ENCODE data around the gene SSU72. TPM values are rescaled to one million over a fixed set of nuclear protein-coding genes. Genes with fewer than 3 reads are reported as not detected.
"Not testable (repeated sequence)": the region's sequence is repeated elsewhere in the genome, so short reads cannot be mapped to it uniquely, and the experiment has no call there.

SSU72 gene
- total RNA-seq, 6 experiments from 2014 or later = 46.6 to 72.6 (median 63.8) TPM

- no peak for TF ChIP-seq CTCF (IDR thresholded peaks at IDR 0.05)
- TF ChIP-seq POLR2A (IDR thresholded peaks at IDR 0.05) = peak; percentile 49
- Histone ChIP-seq H3K27ac (peak within 1 kb of the TSS; percentile 64 to 85 (median 83)), H3K36me3 (peaks cover 0 to 2% (median 0%) of the 10 kb centered on the region in 4 donors), H3K4me1 (peaks cover 0 to 7% (median 2%) of the 10 kb centered on the region in 4 donors), H3K27me3 (no peaks in the 10 kb centered on the region), H3K4me3 (peak within 1 kb of the TSS; percentile 78 to 96 (median 82)), H3K9me3 (no peaks in the 10 kb centered on the region)
- DNase-seq (peak; percentile 99), ATAC-seq (peak; percentile 92 to 97 (median 96))
- intact Hi-C loops (cut with DNase I) = no loop called here
- WGBS (ENCODE audit: insufficient coverage, low coverage, low lambda C conversion rate, missing lambda C conversion rate) = 0% methylated on average over 1 of the region's 99 CpGs
Observed at GRCh38 chr1:1511533-1512285, 63.0 kb downstream of the SSU72 start, which contains the start of gene ATAD3A. Gene ATAD3A (plus strand): TSS chr1:1512162. CDS start chr1:1512269, 107 bp downstream.

DNA sequence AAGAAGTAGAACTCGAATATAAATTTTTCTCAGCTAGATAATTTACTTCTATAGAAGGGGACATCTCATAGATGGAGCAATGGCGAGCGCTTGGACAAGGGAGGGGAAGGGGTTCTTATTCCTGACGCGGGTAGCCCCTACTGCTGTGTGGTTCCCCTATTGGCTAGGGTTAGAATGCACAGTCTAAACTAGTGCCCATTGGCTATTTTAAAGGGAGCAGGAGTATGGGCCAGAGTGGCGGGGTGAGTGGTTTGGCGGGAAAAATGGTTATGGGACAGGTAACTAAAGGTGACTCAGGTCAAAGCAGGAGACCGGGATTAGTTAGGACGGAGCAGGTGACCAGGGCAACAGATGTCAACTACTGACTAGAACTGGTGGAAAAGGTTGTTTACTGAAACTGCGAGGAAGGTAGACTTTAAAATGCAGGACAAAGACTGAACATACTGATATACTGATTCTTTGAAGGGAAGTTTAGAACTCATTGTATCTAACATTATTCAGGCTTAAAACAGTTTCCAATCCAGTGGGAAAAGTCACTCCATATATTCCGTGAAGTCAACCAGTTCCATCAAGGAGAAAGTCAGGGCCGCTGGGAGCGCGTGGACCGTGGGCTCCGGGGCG is 63.6 kb downstream of the SSU72 start:
- Histone ChIP-seq H3K27ac (peak overlapping the region; percentile 64 to 85 (median 83)), H3K9me3 (no peaks in the 10 kb centered on the region), H3K4me1 (peaks cover 0 to 12% (median 5%) of the 10 kb centered on the region in 4 donors), H3K27me3 (no peaks in the 10 kb centered on the region), H3K4me3 (peak overlapping the region; percentile 78 to 96 (median 82)), H3K36me3 (no peaks in the 10 kb centered on the region)
- intact Hi-C loops (cut with DNase I) = no loop called here
- no peak for TF ChIP-seq POLR2A (IDR thresholded peaks at IDR 0.05)
- TF ChIP-seq CTCF (IDR thresholded peaks at IDR 0.05) = no peak
- ATAC-seq (no peak), DNase-seq (no peak)
- 22% methylated on average over 10 of the region's 17 CpGs for WGBS (ENCODE audit: insufficient coverage, low coverage, low lambda C conversion rate, missing lambda C conversion rate)

DNA sequence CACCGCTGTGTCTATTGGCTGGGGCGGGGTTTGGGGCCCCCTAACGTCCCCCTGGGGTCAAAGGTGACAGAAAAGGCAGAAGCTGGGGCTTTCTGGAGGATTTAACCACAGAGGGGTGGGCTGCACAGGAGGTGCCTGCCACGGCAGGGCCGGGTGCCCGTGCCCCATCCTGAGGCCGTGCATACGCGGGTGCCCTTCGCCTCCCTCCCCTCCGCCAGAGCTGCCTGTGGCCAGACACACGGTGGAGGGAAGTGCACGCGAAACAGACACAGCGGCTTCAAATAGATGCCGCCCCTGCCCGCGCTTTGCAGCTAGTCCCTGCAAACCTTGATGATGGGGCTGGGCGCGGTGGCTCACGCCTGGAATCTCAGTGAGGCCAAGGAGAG is 65.2 kb downstream of the SSU72 start:
- peaks cover 0 to 16% (median 10%) of the 10 kb centered on the region in 4 donors for H3K4me1 ChIP-seq
- H3K9me3 ChIP-seq; H3K27me3 ChIP-seq; ATAC-seq; H3K27ac ChIP-seq; DNase-seq; intact Hi-C loops (cut with DNase I); H3K36me3 ChIP-seq; H3K4me3 ChIP-seq: not testable (repeated sequence)
- WGBS (ENCODE audit: insufficient coverage, low coverage, low lambda C conversion rate, missing lambda C conversion rate) = 20% methylated on average over 1 of the region's 21 CpGs

- ATAC-seq; DNase-seq; H3K27ac ChIP-seq; H3K9me3 ChIP-seq; intact Hi-C loops (cut with DNase I); H3K36me3 ChIP-seq; H3K27me3 ChIP-seq; H3K4me3 ChIP-seq: not testable (repeated sequence)
- 83% methylated on average over 3 of the region's 34 CpGs for WGBS (ENCODE audit: insufficient coverage, low coverage, low lambda C conversion rate, missing lambda C conversion rate)
- peaks cover 0 to 16% (median 10%) of the 10 kb centered on the region in 4 donors for H3K4me1 ChIP-seq
Observed at GRCh38 chr1:1508775-1509464, 65.7 kb downstream of the SSU72 start.

DNA sequence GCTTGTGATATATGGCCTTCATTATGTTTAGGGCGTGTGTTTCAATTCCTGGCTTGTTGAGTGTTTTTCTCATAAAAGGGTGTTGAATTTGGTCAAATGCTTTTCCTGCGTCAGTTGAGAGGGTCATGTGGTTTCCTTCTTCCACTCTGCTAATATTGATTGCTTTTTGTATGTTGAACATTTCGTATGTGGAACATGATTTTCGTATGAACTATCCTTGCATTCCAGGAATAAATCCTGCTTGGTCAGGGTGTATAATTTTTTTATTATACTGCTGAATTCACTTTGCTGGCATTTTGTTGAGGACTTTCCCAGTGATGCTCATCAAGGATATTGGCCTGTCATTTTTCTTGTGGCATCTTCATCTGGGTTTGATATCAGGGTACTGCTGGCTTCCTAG is 67.4 kb downstream of the SSU72 start:
- 93% methylated on average over 4 of the region's 4 CpGs for WGBS (ENCODE audit: insufficient coverage, low coverage, low lambda C conversion rate, missing lambda C conversion rate)
- Histone ChIP-seq H3K4me3 (no peak overlapping the region), H3K36me3 (no peaks in the 10 kb centered on the region), H3K9me3 (no peaks in the 10 kb centered on the region), H3K27me3 (no peaks in the 10 kb centered on the region), H3K4me1 (peaks cover 0 to 16% (median 10%) of the 10 kb centered on the region in 4 donors), H3K27ac (no peak overlapping the region)
- DNase-seq = no peak
- TF ChIP-seq CTCF (IDR thresholded peaks at IDR 0.05) (no peak), POLR2A (IDR thresholded peaks at IDR 0.05) (no peak)
- intact Hi-C loops (cut with DNase I) = no loop called here
- no peak for ATAC-seq

DNA sequence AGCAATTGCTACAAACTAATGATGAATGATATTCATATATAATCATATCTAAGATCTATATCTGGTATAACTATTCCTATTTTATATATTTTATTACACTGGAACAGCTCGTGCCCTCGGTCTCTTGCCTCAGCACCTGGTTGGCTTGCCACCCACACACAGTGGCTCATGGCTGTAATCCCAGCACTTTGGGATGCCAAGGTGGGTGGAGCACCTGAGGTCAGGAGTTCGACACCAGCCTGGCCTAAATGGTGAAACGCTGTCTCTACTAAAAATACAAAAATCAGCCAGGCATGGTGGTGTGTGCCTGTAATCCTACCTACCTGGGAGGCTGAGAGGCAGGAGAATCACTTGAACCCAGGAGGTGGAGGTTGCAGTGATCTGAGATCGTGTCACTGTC is 68.9 kb downstream of the SSU72 start:
- H3K27ac ChIP-seq = peak overlapping the region; percentile 69 to 77 (median 72)
- intact Hi-C loops (cut with DNase I) = not testable (repeated sequence)

More for the DNA sequence above, 68.9 kb downstream of the SSU72 start:
- H3K27me3 ChIP-seq, H3K36me3 ChIP-seq, H3K9me3 ChIP-seq: not testable (repeated sequence)
- peaks cover 0 to 11% (median 9%) of the 10 kb centered on the region in 4 donors for H3K4me1 ChIP-seq
- 31% methylated on average over 4 of the region's 5 CpGs for WGBS (ENCODE audit: insufficient coverage, low coverage, low lambda C conversion rate, missing lambda C conversion rate)
- peak overlapping the region in 1 of 3 donors; percentile 39 for H3K4me3 ChIP-seq
- DNase-seq (peak in 1 of 3 donors; percentile 67), ATAC-seq (peak in 3 of 4 donors; percentile 20 to 29 (median 26))
